GM23338 (cell line): ENCODE measurements around the gene SELENOM. TPM values are rescaled to one million over a fixed set of nuclear protein-coding genes. Genes with fewer than 3 reads are reported as not detected.

ENCODE experiments used
- ATAC-seq: fragments of 200-7000 bp; cut with Tn5 transposase; 3 replicates; pipeline ENCODE4 v1.9.1; 2020
- DNase-seq: peaks from one replicate; pipeline ENCODE4 v3.0.0-alpha.2; 2015; ENCODE audit warnings: low spot score
- H2AFZ ChIP-seq: fragments of 200-600 bp; sonication (generic); 2 replicates; pipeline ENCODE4 v1.8.0; 2016; ENCODE audit warnings: antibody characterized with exemption, mild to moderate bottlenecking, moderate library complexity
- H3F3A ChIP-seq: fragments of 200-600 bp; sonication (generic); replicated peaks from 2 replicates; pipeline ENCODE4 v1.8.0; 2017; ENCODE audit warnings: antibody characterized with exemption, mixed run types, low read depth
- H3K27ac ChIP-seq: fragments of 200-600 bp; sonication (generic); 2 replicates; pipeline ENCODE4 v1.6.1; 2016; ENCODE audit warnings: low read depth
- H3K27me3 ChIP-seq: fragments of 200-600 bp; sonication (generic); 2 replicates; pipeline ENCODE4 v1.8.0; 2016; ENCODE audit warnings: mild to moderate bottlenecking, mixed run types, moderate library complexity; ENCODE audit not compliant: insufficient read depth
- H3K36me3 ChIP-seq: fragments of 200-600 bp; sonication (generic); 2 replicates; pipeline ENCODE4 v1.8.0; 2016; ENCODE audit warnings: mild to moderate bottlenecking; ENCODE audit not compliant: insufficient read depth
- H3K4me1 ChIP-seq: fragments of 200-600 bp; sonication (generic); 2 replicates; pipeline ENCODE4 v1.8.0; 2016; ENCODE audit warnings: mild to moderate bottlenecking, moderate library complexity; ENCODE audit not compliant: insufficient read depth
- H3K4me2 ChIP-seq: fragments of 200-600 bp; sonication (generic); 2 replicates; pipeline ENCODE4 v1.7.1; 2017; ENCODE audit warnings: mixed run types
- H3K4me3 ChIP-seq: fragments of 200-600 bp; sonication (generic); 2 replicates; pipeline ENCODE4 v1.6.1; 2016; ENCODE audit warnings: mixed run types
- H3K79me2 ChIP-seq: fragments of 200-600 bp; sonication (generic); replicated peaks from 2 replicates; pipeline ENCODE4 v1.8.0; 2017; ENCODE audit warnings: mild to moderate bottlenecking; ENCODE audit not compliant: insufficient read depth
- H3K9me2 ChIP-seq: fragments of 200-600 bp; sonication (generic); 2 replicates; pipeline ENCODE4 v1.8.0; 2017; ENCODE audit not compliant: insufficient read depth
- H4K20me1 ChIP-seq: fragments of 200-600 bp; sonication (generic); replicated peaks from 2 replicates; pipeline ENCODE4 v1.8.0; 2017; ENCODE audit warnings: mild to moderate bottlenecking; ENCODE audit not compliant: insufficient read depth
- H3K27ac Mint-ChIP-seq: 2 replicates; pipeline ENCODE4 v1.8.0; 2020; ENCODE audit warnings: inconsistent platforms, mild to moderate bottlenecking, moderate library complexity, mixed read lengths
- H3K27me3 Mint-ChIP-seq: 3 replicates; pipeline ENCODE4 v1.8.0; 2022; ENCODE audit warnings: low read depth, mild to moderate bottlenecking, moderate library complexity, mixed read lengths, inconsistent platforms; ENCODE audit not compliant: insufficient read depth, poor library complexity
- H3K36me3 Mint-ChIP-seq: 3 replicates; pipeline ENCODE4 v1.8.0; 2021; ENCODE audit warnings: low read depth, mild to moderate bottlenecking, inconsistent platforms, moderate library complexity, mixed read lengths
- H3K4me1 Mint-ChIP-seq: 3 replicates; pipeline ENCODE4 v1.8.0; 2020; ENCODE audit warnings: mild to moderate bottlenecking, inconsistent platforms, mixed read lengths
- H3K4me3 Mint-ChIP-seq: 3 replicates; pipeline ENCODE4 v1.8.0; 2021; ENCODE audit warnings: moderate library complexity, mild to moderate bottlenecking, inconsistent platforms, mixed read lengths
- H3K9me3 Mint-ChIP-seq: 3 replicates; pipeline ENCODE4 v1.8.0; 2020; ENCODE audit warnings: moderate library complexity, mild to moderate bottlenecking, inconsistent platforms, mixed read lengths
- CREB1 ChIP-seq: fragments of 250-450 bp; sonication (Bioruptor Pico); IDR thresholded peaks from 2 replicates; pipeline ENCODE4 v1.5.0; 2020; ENCODE audit warnings: low read depth, mild to moderate bottlenecking, moderate library complexity
- ETS1 ChIP-seq: IDR thresholded peaks from 2 replicates; pipeline ENCODE4 v1.6.1; 2016; ENCODE audit warnings: antibody characterized with exemption
- EZH2phosphoT487 ChIP-seq: fragments of 200-600 bp; sonication (generic); IDR thresholded peaks from one replicate; pipeline ENCODE4 v1.8.1; 2018; ENCODE audit warnings: antibody characterized with exemption; ENCODE audit not compliant: unreplicated experiment
- NANOG ChIP-seq: IDR thresholded peaks from 2 replicates; pipeline ENCODE4 v1.6.1; 2016; ENCODE audit warnings: antibody characterized with exemption, borderline replicate concordance
- POLR2AphosphoS5 ChIP-seq: IDR thresholded peaks from 2 replicates; pipeline ENCODE4 v1.6.1; 2016; ENCODE audit warnings: antibody characterized with exemption, low read depth
- REST ChIP-seq: IDR thresholded peaks from one replicate; pipeline ENCODE4 v1.6.1; 2018; ENCODE audit warnings: antibody characterized with exemption; ENCODE audit not compliant: unreplicated experiment
- STAT1 ChIP-seq: IDR thresholded peaks from one replicate; pipeline ENCODE4 v1.6.1; 2016; ENCODE audit warnings: antibody characterized with exemption; ENCODE audit not compliant: unreplicated experiment
- ZNF114 ChIP-seq: fragments of 250-450 bp; sonication (Bioruptor Pico); IDR thresholded peaks from 2 replicates; pipeline ENCODE4 v1.5.0; 2020; ENCODE audit warnings: mild to moderate bottlenecking, moderate library complexity
- ZNF331 ChIP-seq: fragments of 250-450 bp; sonication (Bioruptor Pico); IDR thresholded peaks from 2 replicates; pipeline ENCODE4 v1.5.0; 2020; ENCODE audit warnings: low read depth, mild to moderate bottlenecking, moderate library complexity
- polyA plus RNA-seq: library from polyadenylated mRNA; unstranded; fragments of >200 nt; fragmentation: Nextera tagmentation; extraction: Ambion mirVana; gene quantifications from 2 replicates; pipeline ENCODE4 v1.2.1, GENCODE V29; 2016
- total RNA-seq: library from RNA; depleted of rRNA; stranded (reverse); fragments of >200 nt; shearing (Covaris generic); gene quantifications from 2 replicates; pipeline ENCODE4 v1.2.3, GENCODE V29; 2014
- TF ChIP-seq, protein P1 (sequence below), 2 experiments: fragments of 200-600 bp in 1 of 2; sonication (generic) in 1 of 2; conservative IDR thresholded peaks; 2 replicates each; pipeline versions ENCODE4 v1.5.1 to v1.6.1; 2016 to 2017; ENCODE audit warnings: antibody characterized with exemption in 2 of 2, low read depth in 2 of 2, mild to moderate bottlenecking in 2 of 2, moderate library complexity in 1 of 2

SELENOM gene
- total and polyA plus RNA-seq, 2 experiments from 2014 or later, result 44.9 to 50.8 TPM

- H4K20me1 ChIP-seq, result peaks cover 6% of the 10 kb centered on the region; the same call in 1 of the 2 replicates
- peaks cover 6% of the 10 kb centered on the region for H3K4me1 Mint-ChIP-seq
- H3F3A ChIP-seq, result no peaks in the 10 kb centered on the region
- H3K4me3 ChIP-seq, result no peak overlapping the region
- H3K36me3 Mint-ChIP-seq, result peaks cover 29% of the 10 kb centered on the region
- no peaks in the 10 kb centered on the region for H3K27me3 ChIP-seq
- DNase-seq (no peak), ATAC-seq (no peak)
- no peaks in the 10 kb centered on the region for H3K9me3 Mint-ChIP-seq
- TF ChIP-seq EZH2phosphoT487 (no peak), ZNF331 (CRISPR knock-in tag) (no peak), ZNF114 (no peak), ETS1 (no peak), STAT1 (no peak), REST (no peak), NANOG (no peak)
- TF ChIP-seq, protein P1, sequence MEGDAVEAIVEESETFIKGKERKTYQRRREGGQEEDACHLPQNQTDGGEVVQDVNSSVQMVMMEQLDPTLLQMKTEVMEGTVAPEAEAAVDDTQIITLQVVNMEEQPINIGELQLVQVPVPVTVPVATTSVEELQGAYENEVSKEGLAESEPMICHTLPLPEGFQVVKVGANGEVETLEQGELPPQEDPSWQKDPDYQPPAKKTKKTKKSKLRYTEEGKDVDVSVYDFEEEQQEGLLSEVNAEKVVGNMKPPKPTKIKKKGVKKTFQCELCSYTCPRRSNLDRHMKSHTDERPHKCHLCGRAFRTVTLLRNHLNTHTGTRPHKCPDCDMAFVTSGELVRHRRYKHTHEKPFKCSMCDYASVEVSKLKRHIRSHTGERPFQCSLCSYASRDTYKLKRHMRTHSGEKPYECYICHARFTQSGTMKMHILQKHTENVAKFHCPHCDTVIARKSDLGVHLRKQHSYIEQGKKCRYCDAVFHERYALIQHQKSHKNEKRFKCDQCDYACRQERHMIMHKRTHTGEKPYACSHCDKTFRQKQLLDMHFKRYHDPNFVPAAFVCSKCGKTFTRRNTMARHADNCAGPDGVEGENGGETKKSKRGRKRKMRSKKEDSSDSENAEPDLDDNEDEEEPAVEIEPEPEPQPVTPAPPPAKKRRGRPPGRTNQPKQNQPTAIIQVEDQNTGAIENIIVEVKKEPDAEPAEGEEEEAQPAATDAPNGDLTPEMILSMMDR (conservative IDR thresholded peaks at IDR 0.05; ENCODE audit: low read depth in 2 of 2), result no peak
- peaks cover 7% of the 10 kb centered on the region for H3K27me3 Mint-ChIP-seq
- H2AFZ ChIP-seq, result no peak overlapping the region
- H3K36me3 ChIP-seq, result peaks cover 17% of the 10 kb centered on the region
- no peak overlapping the region for H3K27ac Mint-ChIP-seq
- H3K4me2 ChIP-seq, result no peak overlapping the region
- H3K9me2 ChIP-seq, result no peaks in the 10 kb centered on the region
- peaks cover 7% of the 10 kb centered on the region for H3K4me1 ChIP-seq
- peaks cover 13% of the 10 kb centered on the region for H3K79me2 ChIP-seq
- no peak overlapping the region for H3K27ac ChIP-seq
- no peak overlapping the region for H3K4me3 Mint-ChIP-seq
Observed at GRCh38 chr22:31133911-31134310, 26.5 kb upstream of the SELENOM start.

- no peak overlapping the region for H2AFZ ChIP-seq
- TF ChIP-seq POLR2AphosphoS5 (no peak), CREB1 (CRISPR knock-in tag) (no peak), EZH2phosphoT487 (no peak), ZNF331 (CRISPR knock-in tag) (no peak), NANOG (no peak)
- no peaks in the 10 kb centered on the region for H3K79me2 ChIP-seq
- Mint-ChIP-seq H3K9me3 (no peaks in the 10 kb centered on the region), H3K27me3 (peaks cover 8% of the 10 kb centered on the region), H3K4me1 (peaks cover 11% of the 10 kb centered on the region; the same call in 2 of the 3 replicates), H3K4me3 (no peak overlapping the region), H3K36me3 (peaks cover 19% of the 10 kb centered on the region), H3K27ac (no peak overlapping the region)
- H3F3A ChIP-seq, result no peaks in the 10 kb centered on the region
- H3K36me3 ChIP-seq, result peaks cover 13% of the 10 kb centered on the region
- no peaks in the 10 kb centered on the region for H3K9me2 ChIP-seq
- DNase-seq, result no peak
- no peaks in the 10 kb centered on the region for H4K20me1 ChIP-seq
- no peak overlapping the region for H3K4me3 ChIP-seq
- ATAC-seq, result no peak
- H3K27me3 ChIP-seq, result no peaks in the 10 kb centered on the region
- H3K4me2 ChIP-seq, result no peak overlapping the region
- peaks cover 11% of the 10 kb centered on the region; the same call in 1 of the 2 replicates for H3K4me1 ChIP-seq
- no peak overlapping the region for H3K27ac ChIP-seq
Observed at GRCh38 chr22:31130873-31131272, 23.5 kb upstream of the SELENOM start.
